H1 (cell line): ENCODE measurements around the gene RNF32. TPM values are rescaled to one million over a fixed set of nuclear protein-coding genes. Genes with fewer than 3 reads are reported as not detected.

Source experiments
- CHD7 ChIP-seq: fragments of 300-600 bp; sonication (generic); IDR thresholded peaks from 2 replicates; pipeline ENCODE4 v1.7.1; 2012; ENCODE audit warnings: low read length, moderate library complexity, mild to moderate bottlenecking, inconsistent platforms; ENCODE audit not compliant: insufficient replicate concordance
- CTCF ChIP-seq, 3 experiments: IDR thresholded peaks; 1 replicate in 2 of 3; 2 replicates in 1 of 3; pipeline versions ENCODE4 v1.5.1 to v1.6.1; 2011; ENCODE audit warnings: low read length in 3 of 3, mild to moderate bottlenecking in 3 of 3, inconsistent platforms in 2 of 3, low read depth in 1 of 3, moderate library complexity in 1 of 3; ENCODE audit not compliant: insufficient read depth in 1 of 3; ENCODE audit errors: control extremely low read depth in 1 of 3
- GTF2F1 ChIP-seq: IDR thresholded peaks from 2 replicates; pipeline ENCODE4 v1.6.1; 2012; ENCODE audit warnings: low read depth, low read length, improper control_type of control experiment, borderline replicate concordance
- KDM1A ChIP-seq: fragments of 200-600, 300-600 bp; sonication (generic); IDR thresholded peaks from 2 replicates; pipeline ENCODE4 v1.7.1; 2016; ENCODE audit warnings: mild to moderate bottlenecking, low read length, borderline replicate concordance
- SIX5 ChIP-seq: IDR thresholded peaks from 2 replicates; pipeline ENCODE4 v1.6.1; 2011; ENCODE audit warnings: mild to moderate bottlenecking, low read depth, low read length
- TAF1 ChIP-seq: IDR thresholded peaks from 2 replicates; pipeline ENCODE4 v1.6.1; 2011; ENCODE audit warnings: mild to moderate bottlenecking, low read depth, low read length
- polyA plus RNA-seq, 7 experiments: library from polyadenylated mRNA; depleted of rRNA in 3 of 7; stranded (reverse) in 5 of 7; unstranded in 2 of 7; fragments of >200 nt in 5 of 7; fragments of 200-250 nt in 2 of 7; gene quantifications; 1 replicate in 5 of 7; 2 replicates in 1 of 7; 4 replicates in 1 of 7; pipeline versions ENCODE4 v1.2.1 to v1.2.3, GENCODE V29; 2011 to 2013; ENCODE audit warnings: missing spikeins in 2 of 7, mixed read lengths in 2 of 7
- total RNA-seq: library from RNA; stranded (reverse); fragmentation: NEBNext Ultra II Directional; extraction: Animal tissue kit (Norgen Biotek cat#: 25700); gene quantifications from 2 replicates; pipeline ENCODE4 v1.2.1, GENCODE V29; 2021
- TF ChIP-seq, protein P1 (sequence below): IDR thresholded peaks from 2 replicates; pipeline ENCODE4 v1.6.1; 2012; ENCODE audit warnings: inconsistent platforms

Gene RNF32
- total and polyA plus RNA-seq, 2 of the 8 experiments (the other 6 are each of a cell fraction or from before 2014, with no cell fraction given): 0.48 to 1.2 TPM

GRCh38 chr7:156668130-156668741 is 27.7 kb downstream of the RNF32 start (continued):
- no peak for TF ChIP-seq CHD7
- TF ChIP-seq TAF1: no peak
- TF ChIP-seq, protein P1, sequence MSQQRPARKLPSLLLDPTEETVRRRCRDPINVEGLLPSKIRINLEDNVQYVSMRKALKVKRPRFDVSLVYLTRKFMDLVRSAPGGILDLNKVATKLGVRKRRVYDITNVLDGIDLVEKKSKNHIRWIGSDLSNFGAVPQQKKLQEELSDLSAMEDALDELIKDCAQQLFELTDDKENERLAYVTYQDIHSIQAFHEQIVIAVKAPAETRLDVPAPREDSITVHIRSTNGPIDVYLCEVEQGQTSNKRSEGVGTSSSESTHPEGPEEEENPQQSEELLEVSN: no peak
- no peak for TF ChIP-seq SIX5
- TF ChIP-seq GTF2F1: no peak
- TF ChIP-seq CTCF (IDR thresholded peaks at IDR 0.05; ENCODE audit: control extremely low read depth in 1 of 3, insufficient read depth in 1 of 3, low read depth in 1 of 3, low read length in 3 of 3): no peak
- no peak for TF ChIP-seq KDM1A
